Inflammatory macrophage (primary cell): ENCODE results near the gene ESR2.
"Not testable (repeated sequence)": the region's sequence is repeated elsewhere in the genome, so short reads cannot be mapped to it uniquely, and the experiment has no call there.

Experiments used
- DNase-seq, 2 donors: peaks; one replicate each; pipeline ENCODE4 v3.0.0-alpha.2; 2020 to 2022

Gene ESR2

DNA sequence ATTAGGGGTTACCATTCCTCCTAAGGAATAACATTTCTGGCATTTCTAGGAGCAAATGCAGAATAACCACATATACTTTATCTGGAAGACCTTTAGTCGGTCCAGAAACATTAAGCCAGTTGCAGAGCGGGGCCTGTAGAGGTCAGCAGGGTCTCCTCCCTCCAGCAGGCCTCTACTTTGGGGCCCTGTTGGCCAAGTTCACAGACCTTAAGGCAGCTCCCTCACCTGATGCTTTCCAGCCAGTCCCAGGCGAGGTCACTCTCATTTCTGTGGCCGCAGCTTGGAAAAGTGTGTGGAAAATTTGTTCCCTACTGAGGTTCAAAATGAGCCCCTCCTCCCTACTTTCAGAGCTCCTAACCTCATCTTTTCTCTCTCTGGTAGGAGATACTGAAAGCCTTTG, 74.1 kb downstream of the ESR2 start:
- no peak for DNase-seq

DNA sequence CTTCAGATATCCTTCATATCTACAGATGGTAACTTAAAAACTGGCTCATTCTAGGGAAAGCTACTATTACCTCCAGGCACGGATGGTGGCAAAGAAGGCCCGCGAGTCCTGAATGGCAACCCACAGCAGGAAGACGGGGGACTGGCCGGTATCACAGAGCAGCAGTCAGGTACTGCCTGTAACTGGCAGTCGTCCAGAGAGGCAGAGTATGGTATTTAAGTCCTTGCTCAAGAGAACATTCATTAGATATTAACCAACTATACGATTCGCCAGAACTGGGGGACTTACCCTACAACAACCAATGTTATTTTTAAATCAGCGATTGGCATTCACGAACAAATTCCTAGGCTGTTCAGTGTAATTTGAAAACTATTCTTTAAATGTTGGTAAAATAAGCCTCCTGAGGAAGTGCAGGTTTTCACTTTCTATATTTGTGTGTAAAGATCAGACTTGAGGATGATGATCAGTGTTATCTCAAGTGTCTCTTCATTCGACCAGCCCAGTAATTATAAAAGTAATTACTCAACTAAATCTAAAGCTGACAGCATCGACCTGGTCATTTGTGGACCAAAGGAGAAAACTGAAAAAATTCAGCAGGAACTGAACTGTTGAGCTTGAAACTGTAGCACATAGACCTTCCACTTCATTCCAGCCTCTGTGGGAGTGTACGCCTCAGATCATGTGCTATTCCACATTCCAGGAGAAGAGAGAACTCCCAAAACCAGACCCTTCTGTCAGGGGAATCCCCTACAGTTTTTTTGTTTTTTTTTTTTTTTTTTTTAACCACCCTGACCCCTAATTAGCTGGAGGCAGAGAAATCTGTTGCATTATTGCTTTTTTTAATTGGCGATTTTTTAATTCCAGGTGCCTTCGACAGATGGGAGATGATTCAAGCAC, 75.6 kb downstream of the ESR2 start:
- no peak for DNase-seq

DNA sequence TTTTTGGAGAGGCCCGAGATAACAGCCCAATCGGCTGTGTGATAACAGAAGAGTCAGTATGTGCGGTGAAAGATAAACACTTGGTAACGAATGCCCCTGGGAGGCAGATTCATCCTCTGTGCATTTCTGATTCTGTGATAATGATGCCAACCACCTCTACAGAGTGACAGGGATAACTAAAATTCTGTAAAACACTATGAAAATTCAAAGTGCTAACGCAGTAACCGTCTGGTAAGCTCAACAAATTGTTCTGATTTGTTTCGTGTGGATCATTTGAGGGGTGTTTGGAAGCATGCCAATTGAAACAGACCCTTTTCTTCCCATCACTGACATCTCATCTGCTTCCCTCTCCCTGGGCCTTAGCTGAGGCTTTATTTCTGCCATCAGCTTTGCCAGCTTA, 76.3 kb downstream of the ESR2 start:
- DNase-seq = no peak

DNA sequence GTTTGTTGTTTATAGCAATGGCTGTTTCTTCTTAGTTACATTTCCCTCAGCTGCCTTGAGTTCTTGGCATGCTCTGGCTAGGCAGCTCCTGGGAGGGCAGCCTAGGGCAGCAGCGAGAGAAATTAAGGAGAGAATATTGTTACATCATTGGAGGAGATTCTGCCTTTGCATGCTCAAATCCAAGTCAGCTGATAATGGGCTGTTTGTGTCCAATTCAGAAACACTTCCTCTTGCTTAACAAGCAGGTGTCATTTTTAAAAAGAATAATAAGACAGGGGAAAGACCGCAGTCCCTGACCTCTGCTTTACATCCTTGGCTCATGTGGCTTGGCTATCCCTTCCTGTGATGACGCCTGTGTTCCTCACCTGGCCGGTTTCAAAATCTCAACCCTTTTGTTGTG, 76.9 kb downstream of the ESR2 start:
- DNase-seq = no peak

DNA sequence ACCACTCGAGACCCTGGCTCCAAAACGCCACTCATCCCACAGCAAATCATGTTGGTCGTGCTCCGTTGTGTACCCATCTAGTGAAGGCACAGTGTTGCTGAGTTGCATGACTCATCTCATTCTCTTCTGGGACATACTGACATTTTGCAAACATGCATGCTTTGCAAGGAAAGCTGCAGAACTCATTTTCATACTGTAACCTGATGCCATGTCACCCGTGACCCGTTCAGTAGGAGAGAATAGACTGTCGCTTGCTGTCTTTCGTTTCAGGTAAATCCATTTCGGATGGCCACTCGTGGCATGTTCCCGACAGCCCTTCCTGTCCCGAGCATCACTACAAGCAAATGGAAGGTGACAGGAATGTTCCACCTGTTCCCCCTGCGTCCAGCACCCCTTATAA, 78.2 kb downstream of the ESR2 start:
- no peak for DNase-seq

DNA sequence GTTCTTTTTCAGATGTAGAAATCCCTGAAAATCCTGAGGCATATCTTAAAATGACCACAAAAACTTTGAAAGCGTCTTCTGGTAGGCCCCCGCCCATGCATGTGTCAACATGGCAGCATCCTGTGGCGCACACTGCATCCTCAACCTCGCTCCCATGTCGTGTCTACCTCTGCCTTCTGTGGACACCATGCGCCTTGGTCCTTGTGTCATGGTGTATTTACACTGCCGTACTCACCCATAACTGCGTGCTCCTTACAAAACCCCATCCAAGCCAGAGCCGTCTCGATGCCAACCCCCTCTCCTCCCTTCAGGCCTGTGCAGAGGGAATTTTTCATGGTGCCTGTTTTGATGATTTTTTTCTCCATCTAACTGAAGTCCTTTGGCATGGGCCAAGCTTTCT, 78.9 kb downstream of the ESR2 start:
- DNase-seq = no peak

DNA sequence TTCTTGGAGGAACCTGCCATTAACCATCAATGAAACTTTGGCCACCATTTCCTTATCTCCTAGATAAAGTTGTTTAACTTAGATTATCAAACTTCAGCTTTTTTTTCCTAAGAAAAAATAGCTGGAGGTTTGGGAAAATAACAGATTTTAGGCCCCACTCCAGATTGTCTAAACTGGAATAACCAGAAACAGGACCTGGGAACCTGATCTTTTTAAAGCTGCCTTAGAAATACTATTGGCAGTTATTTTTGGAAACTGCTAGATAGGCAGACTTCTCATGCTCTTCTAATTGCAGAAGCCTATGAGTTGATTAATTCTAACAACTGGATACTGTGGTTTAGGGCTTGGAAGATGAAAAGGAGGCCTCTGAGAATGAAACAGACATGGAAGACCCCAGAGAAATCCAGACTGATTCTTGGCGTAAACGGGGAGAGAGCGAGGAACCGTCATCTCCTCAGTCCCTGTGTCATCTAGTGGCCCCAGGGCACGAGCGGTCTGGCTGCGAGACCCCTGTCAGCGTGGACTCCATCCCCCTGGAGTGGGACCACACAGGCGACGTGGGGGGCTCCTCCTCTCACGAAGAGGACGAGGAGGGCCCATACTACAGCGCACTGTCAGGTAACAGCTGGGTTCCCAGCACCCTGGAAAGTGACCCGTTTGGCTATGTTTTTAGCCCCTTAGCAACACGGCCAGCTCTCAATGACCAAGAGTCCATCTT, 80.2 kb downstream of the ESR2 start:
- DNase-seq = no peak

DNA sequence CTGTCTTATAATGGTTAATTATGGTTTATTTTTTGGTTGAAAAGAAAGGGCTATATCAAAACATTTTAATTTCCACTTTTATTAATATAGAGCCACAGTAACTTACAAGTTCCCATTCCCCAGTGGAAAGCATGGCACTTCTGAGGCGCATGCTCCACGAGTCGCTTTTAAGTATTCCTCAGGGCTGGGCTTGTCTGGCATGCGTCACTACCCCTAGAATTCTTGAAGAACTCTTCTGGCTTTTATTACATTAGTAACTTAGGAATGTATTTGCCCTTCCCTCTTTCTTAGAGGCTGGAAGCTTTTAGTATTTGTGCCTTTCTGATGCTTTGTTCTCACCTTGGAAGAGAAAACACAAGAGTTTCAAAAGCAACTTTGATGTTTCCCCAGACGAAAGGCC, 81.1 kb downstream of the ESR2 start:
- DNase-seq = no peak

DNA sequence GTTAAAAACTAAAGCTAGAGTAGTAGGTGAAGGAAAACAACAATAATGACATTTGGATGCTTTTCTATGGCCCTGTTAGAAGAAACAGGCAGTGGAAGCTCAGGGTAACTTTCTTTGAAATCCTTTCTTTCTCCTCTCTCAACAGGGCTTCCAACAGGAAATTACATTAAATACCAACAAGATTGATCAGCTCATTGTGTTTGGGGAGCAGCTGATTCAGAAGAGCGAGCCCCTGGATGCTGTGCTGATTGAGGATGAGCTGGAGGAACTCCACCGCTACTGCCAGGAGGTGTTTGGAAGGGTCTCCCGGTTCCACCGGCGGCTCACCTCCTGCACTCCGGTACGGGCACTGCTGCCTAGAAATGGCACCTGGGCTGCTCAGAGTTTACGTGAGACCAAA, 81.5 kb downstream of the ESR2 start:
- DNase-seq = no peak

DNA sequence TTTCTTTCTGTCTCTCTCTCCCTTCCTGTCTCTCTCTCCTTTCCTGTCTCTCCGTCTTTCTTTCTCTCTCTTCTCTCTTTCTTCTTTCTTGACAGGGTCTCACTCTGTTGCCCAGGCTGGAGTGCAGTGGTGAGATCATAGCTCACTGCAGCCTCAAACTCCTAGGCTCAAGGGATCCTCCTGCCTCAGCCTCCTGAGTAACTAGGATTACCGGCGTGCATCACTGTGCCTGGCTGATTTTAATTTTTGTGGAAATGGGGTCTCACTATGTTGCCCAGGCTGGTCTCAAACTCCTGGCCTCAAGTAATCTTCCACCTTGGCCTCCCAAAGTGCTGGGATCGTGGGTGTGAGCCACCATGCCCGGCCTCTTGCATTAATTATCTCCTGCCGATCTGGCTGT, 83.3 kb downstream of the ESR2 start:
- DNase-seq = not testable (repeated sequence)

DNA sequence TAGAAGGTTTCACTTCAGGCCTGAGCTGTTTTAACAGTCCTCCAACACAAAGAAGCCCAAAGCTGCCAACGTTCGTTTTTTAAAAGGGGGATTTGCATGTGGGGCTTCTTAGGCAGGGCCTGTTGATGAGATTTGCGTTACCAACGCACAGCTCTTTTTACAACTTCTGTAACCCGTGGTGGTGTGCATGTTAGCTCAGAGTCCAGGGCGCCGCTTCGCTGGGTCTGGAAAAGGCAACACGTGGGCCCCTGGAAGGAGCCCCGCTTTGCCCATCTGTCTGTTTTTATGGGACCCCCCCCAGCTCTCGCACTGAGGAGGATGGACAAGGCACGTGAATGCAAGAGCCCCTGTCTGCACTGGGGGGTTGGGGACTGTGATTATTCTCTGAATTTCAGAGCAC, 84.0 kb downstream of the ESR2 start:
- no peak for DNase-seq

DNA sequence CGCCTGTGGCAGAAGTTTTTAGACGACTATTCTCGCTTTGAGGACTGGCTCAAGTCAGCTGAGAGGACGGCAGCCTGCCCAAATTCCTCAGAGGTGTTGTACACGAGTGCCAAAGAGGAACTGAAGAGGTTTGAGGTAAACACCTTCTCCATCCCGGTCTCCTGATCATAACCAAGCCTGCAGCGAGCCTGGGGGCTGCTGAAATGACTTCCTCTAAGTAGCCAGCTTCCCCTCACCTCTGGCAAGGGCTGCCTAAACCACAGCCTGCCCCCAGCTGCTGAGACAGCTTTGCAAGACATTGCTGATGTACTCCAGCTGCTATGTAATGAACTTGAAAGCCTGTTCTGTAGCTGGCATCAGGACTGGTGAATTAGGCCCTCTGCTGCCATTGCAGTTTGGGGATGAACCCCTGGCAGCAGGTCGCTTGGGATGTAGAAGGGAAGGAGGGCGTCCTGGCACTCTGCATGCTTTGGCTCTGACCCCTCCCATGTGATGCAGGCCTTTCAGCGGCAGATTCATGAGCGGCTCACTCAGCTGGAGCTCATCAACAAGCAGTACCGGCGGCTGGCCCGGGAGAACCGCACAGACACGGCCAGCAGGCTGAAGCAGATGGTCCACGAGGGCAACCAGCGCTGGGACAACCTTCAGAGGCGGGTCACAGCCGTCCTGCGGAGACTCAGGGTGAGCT, 84.6 kb downstream of the ESR2 start:
- DNase-seq = no peak

DNA sequence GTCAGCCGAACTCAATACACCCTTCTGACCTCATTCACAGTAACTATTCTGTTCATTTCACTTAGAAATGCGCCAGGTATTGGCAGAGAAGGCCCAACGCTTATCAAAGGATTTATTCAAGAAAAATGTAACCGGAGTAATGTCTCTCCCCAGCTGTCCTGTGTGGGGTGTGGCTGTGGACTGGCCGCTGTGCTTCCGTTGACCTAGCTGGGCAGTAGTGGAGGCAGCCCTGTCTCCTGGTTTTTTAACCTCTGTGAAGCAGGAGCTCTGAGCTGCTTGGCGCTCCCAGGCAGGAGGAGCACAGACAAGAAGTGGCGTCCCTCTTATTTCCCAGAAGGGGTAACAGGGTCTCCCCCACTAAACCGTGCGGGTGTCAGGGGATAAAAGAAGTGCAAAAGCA, 85.2 kb downstream of the ESR2 start:
- no peak for DNase-seq

DNA sequence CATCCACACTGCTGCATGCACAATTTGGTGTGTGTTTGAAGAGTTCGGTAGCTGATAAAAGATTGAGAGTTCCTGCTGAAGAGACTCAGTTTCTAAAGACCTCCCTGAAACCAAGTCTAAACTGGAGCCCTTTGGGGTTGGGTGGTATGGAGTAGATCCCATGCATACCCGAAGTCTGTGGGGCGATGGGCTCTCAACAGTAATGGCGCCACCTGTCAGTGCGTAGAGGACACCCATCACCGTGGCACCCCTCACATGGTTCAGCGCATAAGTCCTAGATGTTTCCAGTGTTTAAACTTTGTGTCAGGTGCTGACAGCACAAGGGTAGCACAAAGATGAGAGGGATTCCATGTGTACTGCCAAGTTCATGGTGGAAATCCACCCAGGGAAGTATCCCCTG, 85.9 kb downstream of the ESR2 start:
- DNase-seq = no peak

DNA sequence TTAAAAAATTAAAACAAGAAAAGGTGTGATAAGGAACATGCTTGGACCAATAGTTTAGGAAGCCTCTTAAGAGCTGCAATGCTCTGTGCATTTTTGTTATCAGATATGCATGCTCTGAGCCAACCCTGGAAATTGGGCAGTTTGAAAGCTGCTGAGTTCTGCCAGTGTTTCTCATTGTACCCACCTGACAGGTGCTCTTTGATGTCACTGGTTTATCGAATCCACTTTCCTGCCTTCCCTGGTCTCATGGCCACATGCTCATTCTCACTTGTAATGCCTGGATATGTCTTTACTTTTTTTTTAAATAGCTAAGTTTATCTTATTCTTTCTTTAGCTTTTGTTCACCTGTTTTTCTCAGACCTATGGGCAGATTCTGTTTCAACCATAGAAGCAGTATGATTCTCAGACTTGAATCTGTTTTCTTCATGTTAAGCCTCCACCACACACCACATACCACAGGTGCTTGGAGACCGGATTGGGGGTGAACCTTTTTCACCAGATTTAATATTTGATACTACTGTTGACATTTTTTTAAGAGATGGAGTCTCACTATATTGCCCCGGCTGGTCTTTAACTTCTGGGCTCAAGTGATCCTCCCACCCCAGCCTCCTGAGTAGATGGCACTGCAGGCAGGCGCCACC, 90.7 kb downstream of the ESR2 start:
- DNase-seq = no peak

DNA sequence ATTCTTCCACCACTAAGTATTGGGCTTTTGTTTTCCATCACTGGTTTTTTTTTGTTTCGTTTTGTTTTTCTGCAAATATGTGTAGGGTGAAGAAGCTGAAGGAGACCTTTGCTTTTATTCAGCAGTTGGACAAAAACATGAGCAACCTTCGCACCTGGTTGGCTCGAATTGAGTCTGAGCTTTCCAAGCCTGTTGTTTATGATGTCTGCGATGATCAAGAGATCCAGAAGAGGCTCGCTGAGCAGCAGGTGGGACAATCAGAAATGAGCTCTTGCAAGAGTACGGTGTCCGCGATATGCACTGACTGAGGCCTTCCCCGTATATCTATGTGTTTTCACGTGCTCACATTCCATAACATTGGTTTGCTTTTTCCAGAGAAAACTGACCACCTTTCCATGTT, 91.5 kb downstream of the ESR2 start:
- no peak for DNase-seq

DNA sequence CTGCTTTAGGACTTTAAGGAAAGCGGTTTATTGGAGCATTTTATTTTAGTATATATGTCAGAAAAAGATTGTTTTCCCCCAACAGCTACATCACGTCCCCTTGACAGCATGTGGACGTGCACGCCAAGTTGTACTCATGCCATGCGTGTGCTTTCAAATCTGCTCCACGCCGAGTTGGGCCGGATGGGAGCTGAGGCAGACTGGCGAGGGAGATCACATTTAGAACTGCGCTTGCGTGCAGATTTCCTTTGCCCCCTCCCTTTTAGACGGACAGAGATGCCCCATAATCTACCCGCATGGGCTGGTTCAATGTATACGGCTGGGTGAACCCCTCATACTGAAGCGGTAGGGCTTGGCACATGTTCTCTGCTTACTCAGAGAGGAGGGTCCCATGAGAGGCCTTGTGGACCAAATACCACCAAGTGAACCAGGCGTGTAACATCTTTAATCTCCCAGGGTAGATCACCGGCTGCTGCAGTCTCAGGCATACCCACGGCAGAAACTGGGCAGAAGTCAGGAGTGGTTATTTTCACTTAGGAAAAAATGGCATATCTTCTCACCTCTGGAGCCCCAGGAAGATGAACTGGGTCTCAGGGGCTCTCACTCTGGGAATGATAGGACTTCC, 92.1 kb downstream of the ESR2 start:
- DNase-seq = no peak

DNA sequence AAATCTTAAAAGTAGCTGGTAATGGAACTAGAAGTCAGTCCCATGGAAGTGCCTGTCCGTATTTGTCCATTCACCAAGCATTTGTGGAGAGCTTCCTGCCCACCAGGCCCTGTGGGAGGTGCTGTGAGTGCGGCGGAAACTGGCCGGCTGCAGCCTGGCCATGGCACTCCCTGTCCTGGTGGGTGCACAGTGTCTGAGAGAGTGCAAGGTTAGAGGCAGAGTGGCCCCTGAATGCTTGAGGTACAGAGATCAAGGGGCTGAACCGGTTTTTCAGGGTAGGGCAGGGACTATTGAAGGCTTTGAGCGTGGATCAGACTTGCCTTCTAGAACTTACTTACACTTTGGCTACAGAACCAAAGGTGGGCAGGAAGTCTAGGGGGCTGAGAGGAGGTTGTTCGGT, 92.9 kb downstream of the ESR2 start:
- DNase-seq = no peak

DNA sequence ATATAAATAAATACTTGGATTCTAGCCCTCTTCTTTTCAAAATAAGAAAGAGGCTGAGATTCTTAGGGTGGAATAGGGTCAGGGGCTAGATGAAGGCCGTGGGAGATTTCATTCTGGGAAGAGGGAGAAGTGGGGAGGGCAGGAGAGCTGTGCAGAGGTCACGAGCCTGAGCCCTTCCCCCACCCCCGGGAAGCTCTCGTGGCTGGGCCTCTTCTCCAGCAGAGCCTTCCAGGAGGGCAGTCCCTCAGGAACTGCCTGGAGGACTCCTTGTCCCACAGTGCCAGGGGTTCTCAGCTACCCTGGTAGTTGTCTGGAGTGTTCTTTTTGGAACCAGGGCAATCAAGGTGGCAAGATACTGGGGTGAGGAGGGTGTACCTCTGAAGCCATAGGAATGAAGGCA, 94.0 kb downstream of the ESR2 start:
- DNase-seq = no peak

DNA sequence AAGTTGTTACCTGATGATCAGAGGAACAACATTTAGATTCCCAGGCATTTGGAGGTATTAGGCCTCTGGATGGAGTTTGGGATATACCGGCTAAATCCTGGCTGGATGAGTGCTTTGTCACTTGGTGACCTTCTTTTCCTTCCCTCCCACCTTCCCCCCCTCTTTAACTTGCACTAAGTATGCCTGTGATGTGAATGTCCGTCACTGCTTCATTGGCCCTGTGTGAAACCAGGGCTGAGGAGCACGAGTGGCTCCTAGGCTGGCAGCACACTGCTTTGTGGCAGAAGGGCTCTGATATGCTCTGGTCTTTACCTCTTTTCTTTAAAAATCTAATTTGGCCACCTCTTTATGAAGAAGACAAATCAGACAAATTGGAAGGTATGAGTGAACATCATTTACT, 95.7 kb downstream of the ESR2 start:
- DNase-seq = no peak

DNA sequence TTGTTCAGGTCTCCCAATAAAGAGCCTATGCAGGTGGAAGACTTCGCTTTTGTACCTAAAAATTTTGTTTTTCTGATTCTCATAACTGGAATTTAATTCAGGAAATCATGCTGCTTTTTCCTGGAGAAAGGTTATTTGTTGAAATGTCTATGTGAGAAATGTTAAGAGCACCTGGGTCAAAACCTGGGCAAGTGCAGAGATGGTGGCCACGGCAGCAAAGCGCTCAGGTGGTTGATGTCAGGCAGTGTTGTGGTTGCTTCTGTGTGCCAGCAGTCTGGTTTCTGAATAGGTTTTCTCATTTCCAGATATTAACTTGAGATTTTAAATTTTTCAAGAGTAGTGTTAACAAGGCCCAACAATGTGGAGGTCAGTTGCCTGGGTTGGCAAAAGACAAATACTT, 96.2 kb downstream of the ESR2 start:
- no peak for DNase-seq

DNA sequence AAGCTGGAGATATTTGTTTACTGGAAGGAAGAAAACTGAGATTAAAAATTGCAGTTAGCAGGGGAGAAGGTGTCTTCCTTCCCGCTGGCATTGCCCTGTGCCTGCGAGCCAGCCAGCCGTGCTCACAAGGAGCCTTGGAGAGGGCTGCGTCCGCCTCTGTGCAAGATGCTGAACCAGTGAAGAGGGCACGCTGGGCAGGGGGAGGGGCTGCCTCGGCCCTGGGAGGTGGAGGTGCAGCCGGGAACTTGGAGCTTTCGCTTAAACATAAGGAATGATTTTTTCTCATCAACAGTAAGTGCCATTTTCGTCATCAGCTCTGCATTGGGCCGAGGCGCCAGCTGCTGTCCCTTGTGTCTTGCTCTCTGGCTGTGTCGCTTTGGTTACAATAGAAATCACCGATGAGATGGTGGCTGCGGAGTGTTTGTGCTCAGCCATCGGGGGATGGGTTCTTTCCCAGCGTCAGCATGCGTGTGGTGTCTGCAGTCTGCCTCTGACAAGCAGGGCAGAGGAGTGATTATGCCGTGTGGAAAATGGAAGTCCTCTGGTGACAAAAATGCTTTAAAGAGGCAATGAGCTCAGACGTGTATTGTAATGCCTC, 97.3 kb downstream of the ESR2 start:
- DNase-seq = no peak
